Chondrocyte (in vitro differentiated cells): ENCODE measurements around the gene ATPAF1. TPM values are rescaled to one million over a fixed set of nuclear protein-coding genes. Genes with fewer than 3 reads are reported as not detected.

ENCODE experiments used
- DNase-seq: peaks from one replicate; pipeline ENCODE4 v3.0.0; 2021; ENCODE audit warnings: mixed read lengths, low spot score
- H3K27ac Mint-ChIP-seq: one replicate; pipeline ENCODE4 v1.8.0; 2021; ENCODE audit warnings: mild to moderate bottlenecking, moderate library complexity, mixed read lengths; ENCODE audit not compliant: unreplicated experiment
- H3K27me3 Mint-ChIP-seq: 2 replicates; pipeline ENCODE4 v1.8.0; 2021; ENCODE audit warnings: low read depth, mixed read lengths
- H3K36me3 Mint-ChIP-seq: 2 replicates; pipeline ENCODE4 v1.8.0; 2021; ENCODE audit warnings: low read depth, mixed read lengths
- H3K4me1 Mint-ChIP-seq: 2 replicates; pipeline ENCODE4 v1.8.0; 2021; ENCODE audit warnings: low read depth, mild to moderate bottlenecking, mixed read lengths
- H3K4me3 Mint-ChIP-seq: one replicate; pipeline ENCODE4 v1.8.0; 2021; ENCODE audit warnings: mild to moderate bottlenecking, moderate library complexity, mixed read lengths; ENCODE audit not compliant: unreplicated experiment
- H3K9me3 Mint-ChIP-seq: 2 replicates; pipeline ENCODE4 v1.8.0; 2021; ENCODE audit warnings: low read depth, mixed read lengths
- total RNA-seq: library from RNA; stranded (reverse); gene quantifications from 3 replicates; pipeline ENCODE4 v1.2.1, GENCODE V29; 2021
- TF ChIP-seq, protein P1 (sequence below): fragments of 200-600 bp; sonication (generic); IDR thresholded peaks from 2 replicates; pipeline ENCODE4 v1.5.0; 2021; ENCODE audit warnings: antibody characterized with exemption, mild to moderate bottlenecking, moderate library complexity

ATPAF1 gene
- total RNA-seq, 1 donor from 2014 or later = 22.9 TPM

DNA sequence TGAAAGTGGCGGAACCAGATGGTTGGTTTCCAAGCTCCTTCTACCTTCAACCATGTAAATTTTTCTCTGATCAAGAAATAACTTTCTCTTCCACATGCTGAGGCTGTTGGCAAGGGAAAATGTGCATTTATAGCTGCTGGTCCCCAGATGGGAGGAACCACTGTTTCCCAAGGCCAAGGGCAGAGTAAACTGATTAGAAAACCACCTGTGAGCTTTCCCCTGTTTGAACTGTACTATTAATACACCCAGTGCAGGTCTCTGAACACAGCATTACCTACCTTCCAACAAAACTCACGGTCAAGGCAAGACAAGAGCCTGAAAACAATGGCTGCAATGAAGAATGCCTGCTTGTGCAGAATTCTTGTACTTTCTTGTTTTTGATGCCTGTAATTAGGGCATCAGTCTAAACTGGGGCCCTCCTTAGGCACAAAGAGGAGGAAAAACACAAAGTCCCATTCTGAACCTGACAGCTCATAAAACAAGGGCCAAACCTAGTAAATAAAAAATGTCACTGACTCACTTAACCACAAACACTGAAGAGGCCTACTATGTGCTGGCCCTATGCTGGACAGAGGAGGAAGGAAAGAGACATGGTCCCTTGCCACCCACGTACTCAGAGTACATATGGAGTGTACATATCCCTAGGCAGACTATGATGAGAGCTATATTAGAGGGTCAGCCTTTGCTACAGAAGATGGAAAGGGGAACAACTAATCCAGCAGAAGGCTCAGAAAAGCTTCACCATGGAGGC is 66.7 kb downstream of the ATPAF1 start:
- H3K9me3 Mint-ChIP-seq = no peaks in the 10 kb centered on the region
- H3K4me1 Mint-ChIP-seq = peaks cover 33% of the 10 kb centered on the region
- no peaks in the 10 kb centered on the region for H3K36me3 Mint-ChIP-seq
- TF ChIP-seq, protein P1, sequence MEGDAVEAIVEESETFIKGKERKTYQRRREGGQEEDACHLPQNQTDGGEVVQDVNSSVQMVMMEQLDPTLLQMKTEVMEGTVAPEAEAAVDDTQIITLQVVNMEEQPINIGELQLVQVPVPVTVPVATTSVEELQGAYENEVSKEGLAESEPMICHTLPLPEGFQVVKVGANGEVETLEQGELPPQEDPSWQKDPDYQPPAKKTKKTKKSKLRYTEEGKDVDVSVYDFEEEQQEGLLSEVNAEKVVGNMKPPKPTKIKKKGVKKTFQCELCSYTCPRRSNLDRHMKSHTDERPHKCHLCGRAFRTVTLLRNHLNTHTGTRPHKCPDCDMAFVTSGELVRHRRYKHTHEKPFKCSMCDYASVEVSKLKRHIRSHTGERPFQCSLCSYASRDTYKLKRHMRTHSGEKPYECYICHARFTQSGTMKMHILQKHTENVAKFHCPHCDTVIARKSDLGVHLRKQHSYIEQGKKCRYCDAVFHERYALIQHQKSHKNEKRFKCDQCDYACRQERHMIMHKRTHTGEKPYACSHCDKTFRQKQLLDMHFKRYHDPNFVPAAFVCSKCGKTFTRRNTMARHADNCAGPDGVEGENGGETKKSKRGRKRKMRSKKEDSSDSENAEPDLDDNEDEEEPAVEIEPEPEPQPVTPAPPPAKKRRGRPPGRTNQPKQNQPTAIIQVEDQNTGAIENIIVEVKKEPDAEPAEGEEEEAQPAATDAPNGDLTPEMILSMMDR = no peak
- no peak overlapping the region for H3K27ac Mint-ChIP-seq
- no peak for DNase-seq
- no peak overlapping the region for H3K4me3 Mint-ChIP-seq
- H3K27me3 Mint-ChIP-seq = no peaks in the 10 kb centered on the region

DNA sequence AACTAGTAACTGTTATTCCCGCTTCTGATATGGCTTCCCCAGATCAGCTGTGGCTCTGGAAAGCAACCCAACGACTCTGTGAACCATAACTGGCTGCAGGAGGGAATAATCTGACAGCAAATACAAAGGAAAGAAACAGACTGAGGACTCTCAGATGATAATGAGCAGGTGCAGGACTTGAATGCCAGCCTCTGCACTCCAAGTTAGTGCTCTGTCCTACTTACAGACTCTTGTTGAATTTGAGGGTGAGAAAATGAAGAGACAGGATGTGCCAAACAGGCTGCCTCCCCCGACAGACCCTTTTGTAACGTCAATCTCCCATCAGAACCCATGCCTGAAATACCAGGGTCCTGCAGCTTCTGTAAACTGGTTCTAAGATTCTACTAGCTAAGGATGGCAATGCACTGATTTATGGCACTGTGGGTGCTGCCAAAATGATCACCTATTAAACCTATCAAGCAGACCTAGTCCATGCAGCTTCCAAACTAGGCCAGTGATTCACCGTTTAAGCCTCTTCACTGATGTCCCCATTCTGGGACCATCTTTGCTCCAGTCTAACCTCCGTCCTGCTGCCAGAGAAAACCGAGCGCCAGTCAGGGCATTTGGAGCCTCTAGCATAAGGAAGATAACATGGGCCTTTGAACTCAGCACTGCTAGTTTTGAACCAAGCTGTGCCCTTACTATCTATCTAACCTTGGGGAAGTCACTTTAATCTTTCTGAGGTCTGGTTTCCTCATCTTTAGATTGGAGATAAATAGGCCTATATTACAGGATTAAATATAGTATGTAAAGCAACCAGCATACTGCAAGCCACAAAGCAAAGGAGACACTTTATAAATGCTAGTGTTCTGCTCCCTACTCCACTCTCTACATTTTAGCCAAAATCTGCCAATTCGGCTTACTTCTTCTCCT is 68.8 kb downstream of the ATPAF1 start:
- Mint-ChIP-seq H3K36me3 (no peaks in the 10 kb centered on the region), H3K9me3 (no peaks in the 10 kb centered on the region), H3K4me1 (peaks cover 25% of the 10 kb centered on the region), H3K27me3 (no peaks in the 10 kb centered on the region), H3K27ac (no peak overlapping the region), H3K4me3 (no peak overlapping the region)
- TF ChIP-seq, protein P1 = no peak
- no peak for DNase-seq

DNA sequence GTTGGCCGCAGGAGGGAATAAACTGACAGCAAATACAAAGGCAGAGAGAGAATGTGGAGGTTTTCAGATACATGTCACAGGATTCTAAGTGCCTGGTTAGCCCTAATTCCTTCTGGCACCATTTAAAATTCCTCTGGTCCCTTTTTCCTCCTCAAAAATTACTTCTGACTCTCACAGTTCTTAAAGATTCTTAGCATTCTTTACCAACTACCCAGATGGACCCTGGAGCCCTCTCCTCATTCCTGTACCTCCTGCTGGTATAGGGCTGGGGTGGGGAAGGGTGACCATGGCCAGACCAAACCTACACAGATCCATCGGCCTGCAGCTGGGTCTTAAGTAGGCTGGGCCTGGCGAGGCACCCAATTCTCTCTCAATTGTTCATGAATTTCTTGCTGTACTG is 71.3 kb downstream of the ATPAF1 start:
- Mint-ChIP-seq H3K27ac (no peak overlapping the region), H3K9me3 (no peaks in the 10 kb centered on the region), H3K4me1 (peaks cover 13% of the 10 kb centered on the region), H3K27me3 (no peaks in the 10 kb centered on the region), H3K4me3 (no peak overlapping the region), H3K36me3 (peaks cover 16% of the 10 kb centered on the region)
- TF ChIP-seq, protein P1 = no peak
- DNase-seq = no peak

DNA sequence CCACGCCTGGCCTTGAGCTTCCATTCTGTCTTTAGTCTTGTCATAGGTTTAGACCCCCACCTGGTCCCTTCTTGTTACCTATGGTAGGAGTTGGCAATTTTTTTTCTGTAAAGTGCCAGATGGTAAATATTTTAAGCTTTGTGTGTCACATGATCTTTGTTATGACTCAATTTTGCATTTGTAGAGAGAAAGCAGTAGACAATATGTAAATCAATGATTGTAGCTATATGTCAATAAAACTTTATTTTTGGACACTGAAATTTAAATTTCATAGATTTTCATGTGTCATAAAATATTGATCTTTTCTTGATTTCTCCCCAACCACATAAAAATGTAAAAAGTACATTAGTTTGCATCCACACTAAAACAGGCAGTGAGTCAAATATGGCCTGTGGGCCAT is 72.1 kb downstream of the ATPAF1 start:
- Mint-ChIP-seq H3K36me3 (peaks cover 23% of the 10 kb centered on the region), H3K27ac (no peak overlapping the region), H3K27me3 (no peaks in the 10 kb centered on the region), H3K4me3 (no peak overlapping the region), H3K9me3 (no peaks in the 10 kb centered on the region), H3K4me1 (peaks cover 8% of the 10 kb centered on the region)
- DNase-seq = no peak
- TF ChIP-seq, protein P1 = no peak

DNA sequence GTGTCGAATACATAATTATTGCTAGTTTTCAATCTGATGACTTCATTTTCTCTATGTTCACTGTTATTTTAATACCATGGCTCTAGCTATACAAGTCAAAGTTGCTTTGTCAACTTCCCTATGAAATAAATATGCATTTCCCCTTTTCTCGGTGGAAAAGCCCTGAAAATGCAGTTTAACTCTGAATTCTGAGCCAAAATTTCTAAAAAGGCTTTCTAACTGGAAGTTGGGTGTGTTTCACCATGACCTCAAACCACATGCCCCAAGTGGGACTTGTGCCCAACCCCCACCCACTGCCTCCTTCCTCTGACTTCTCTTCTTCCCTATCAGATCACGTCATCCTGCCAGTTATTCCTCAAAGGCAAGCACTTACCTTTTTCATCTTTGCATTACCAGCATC is 73.0 kb downstream of the ATPAF1 start:
- no peak overlapping the region for H3K4me3 Mint-ChIP-seq
- no peaks in the 10 kb centered on the region for H3K27me3 Mint-ChIP-seq
- TF ChIP-seq, protein P1 = no peak
- no peaks in the 10 kb centered on the region for H3K9me3 Mint-ChIP-seq
- peaks cover 28% of the 10 kb centered on the region for H3K36me3 Mint-ChIP-seq
- H3K27ac Mint-ChIP-seq = no peak overlapping the region
- DNase-seq = no peak
- H3K4me1 Mint-ChIP-seq = peaks cover 8% of the 10 kb centered on the region
